HEK293 (cell line): Measurements from ENCODE around the gene PTPRK.

Experiments used
- GLIS1 ChIP-seq: fragments of 450-650 bp; formaldehyde crosslinking; IDR thresholded peaks from 2 replicates; pipeline ENCODE4 v1.5.1; 2016; ENCODE audit warnings: missing biosample characterization, missing genetic modification characterization
- KLF16 ChIP-seq: fragments of 450-650 bp; formaldehyde crosslinking; IDR thresholded peaks from 2 replicates; pipeline ENCODE4 v1.5.1; 2017; ENCODE audit warnings: missing biosample characterization, missing genetic modification characterization
- KLF7 ChIP-seq: fragments of 450-650 bp; formaldehyde crosslinking; IDR thresholded peaks from 2 replicates; pipeline ENCODE4 v1.5.1; 2016; ENCODE audit warnings: missing biosample characterization, missing genetic modification characterization, borderline replicate concordance
- PRDM4 ChIP-seq: fragments of 450-650 bp; formaldehyde crosslinking; IDR thresholded peaks from 2 replicates; pipeline ENCODE4 v1.5.1; 2017; ENCODE audit warnings: missing biosample characterization, missing genetic modification characterization
- PRDM6 ChIP-seq: fragments of 450-650 bp; formaldehyde crosslinking; IDR thresholded peaks from 2 replicates; pipeline ENCODE4 v1.5.1; 2017; ENCODE audit warnings: missing biosample characterization, missing genetic modification characterization
- SCRT2 ChIP-seq: fragments of 450-650 bp; formaldehyde crosslinking; IDR thresholded peaks from 2 replicates; pipeline ENCODE4 v1.5.1; 2016; ENCODE audit warnings: missing biosample characterization, missing genetic modification characterization
- SP2 ChIP-seq: fragments of 450-650 bp; formaldehyde crosslinking; IDR thresholded peaks from 2 replicates; pipeline ENCODE4 v1.5.1; 2016; ENCODE audit warnings: missing biosample characterization, missing genetic modification characterization
- ZBTB44 ChIP-seq: fragments of 450-650 bp; IDR thresholded peaks from 2 replicates; pipeline ENCODE4 v1.5.1; 2018; ENCODE audit warnings: missing biosample characterization, mild to moderate bottlenecking, missing genetic modification characterization
- ZBTB7A ChIP-seq: fragments of 450-650 bp; formaldehyde crosslinking; IDR thresholded peaks from 2 replicates; pipeline ENCODE4 v1.5.1; 2016; ENCODE audit warnings: low read depth, missing biosample characterization, missing genetic modification characterization
- ZNF157 ChIP-seq: fragments of 450-650 bp; formaldehyde crosslinking; IDR thresholded peaks from 2 replicates; pipeline ENCODE4 v1.5.1; 2016; ENCODE audit warnings: missing biosample characterization, missing genetic modification characterization
- ZNF174 ChIP-seq: fragments of 450-650 bp; formaldehyde crosslinking; IDR thresholded peaks from 2 replicates; pipeline ENCODE4 v1.5.0; 2017; ENCODE audit warnings: missing biosample characterization, mild to moderate bottlenecking, missing genetic modification characterization
- ZNF335 ChIP-seq: fragments of 450-650 bp; formaldehyde crosslinking; conservative IDR thresholded peaks from 2 replicates; pipeline ENCODE4 v1.5.1; 2016; ENCODE audit warnings: missing biosample characterization, missing genetic modification characterization
- ZNF366 ChIP-seq: fragments of 450-650 bp; formaldehyde crosslinking; conservative IDR thresholded peaks from 2 replicates; pipeline ENCODE4 v1.5.1; 2016; ENCODE audit warnings: missing biosample characterization, missing genetic modification characterization
- ZNF394 ChIP-seq: fragments of 450-650 bp; formaldehyde crosslinking; IDR thresholded peaks from 2 replicates; pipeline ENCODE4 v1.5.1; 2016; ENCODE audit warnings: missing biosample characterization, missing genetic modification characterization, mild to moderate bottlenecking, moderate library complexity, borderline replicate concordance
- ZNF398 ChIP-seq: fragments of 450-650 bp; formaldehyde crosslinking; IDR thresholded peaks from 2 replicates; pipeline ENCODE4 v1.5.1; 2017; ENCODE audit warnings: missing biosample characterization, missing genetic modification characterization
- ZNF404 ChIP-seq: fragments of 450-650 bp; formaldehyde crosslinking; IDR thresholded peaks from 2 replicates; pipeline ENCODE4 v1.5.1; 2017; ENCODE audit warnings: missing biosample characterization, missing genetic modification characterization
- ZNF670 ChIP-seq: fragments of 450-650 bp; formaldehyde crosslinking; IDR thresholded peaks from 2 replicates; pipeline ENCODE4 v1.5.1; 2016; ENCODE audit warnings: missing biosample characterization, missing genetic modification characterization, low read depth
- ZNF677 ChIP-seq: fragments of 450-650 bp; IDR thresholded peaks from 2 replicates; pipeline ENCODE4 v1.5.0; 2018; ENCODE audit warnings: missing biosample characterization, mild to moderate bottlenecking, missing genetic modification characterization, moderate library complexity
- ZNF76 ChIP-seq: fragments of 450-650 bp; formaldehyde crosslinking; IDR thresholded peaks from 2 replicates; pipeline ENCODE4; 2016; ENCODE audit warnings: low read depth, missing biosample characterization, missing genetic modification characterization, borderline replicate concordance
- ZNF791 ChIP-seq: fragments of 450-650 bp; formaldehyde crosslinking; IDR thresholded peaks from 2 replicates; pipeline ENCODE4 v1.5.1; 2016; ENCODE audit warnings: missing biosample characterization, missing genetic modification characterization
- ZNF830 ChIP-seq: fragments of 450-650 bp; IDR thresholded peaks from 2 replicates; pipeline ENCODE4 v1.5.0; 2018; ENCODE audit warnings: missing biosample characterization, missing genetic modification characterization, low read depth, mild to moderate bottlenecking, moderate library complexity
- ZNF843 ChIP-seq: fragments of 450-650 bp; formaldehyde crosslinking; IDR thresholded peaks from 2 replicates; pipeline ENCODE4 v1.5.1; 2016; ENCODE audit warnings: missing biosample characterization, missing genetic modification characterization
- TF ChIP-seq, protein P1 (sequence below): fragments of 450-650 bp; formaldehyde crosslinking; IDR thresholded peaks from 2 replicates; pipeline ENCODE4 v1.5.1; 2016; ENCODE audit warnings: missing biosample characterization, missing genetic modification characterization
- TF ChIP-seq, protein P2 (sequence below): fragments of 450-650 bp; formaldehyde crosslinking; IDR thresholded peaks from 2 replicates; pipeline ENCODE4 v1.5.1; 2017; ENCODE audit warnings: missing biosample characterization, missing genetic modification characterization
- TF ChIP-seq, protein P3 (sequence below): fragments of 450-650 bp; formaldehyde crosslinking; IDR thresholded peaks from 2 replicates; pipeline ENCODE4 v1.5.1; 2016; ENCODE audit warnings: missing biosample characterization, missing genetic modification characterization, borderline replicate concordance

PTPRK gene

DNA sequence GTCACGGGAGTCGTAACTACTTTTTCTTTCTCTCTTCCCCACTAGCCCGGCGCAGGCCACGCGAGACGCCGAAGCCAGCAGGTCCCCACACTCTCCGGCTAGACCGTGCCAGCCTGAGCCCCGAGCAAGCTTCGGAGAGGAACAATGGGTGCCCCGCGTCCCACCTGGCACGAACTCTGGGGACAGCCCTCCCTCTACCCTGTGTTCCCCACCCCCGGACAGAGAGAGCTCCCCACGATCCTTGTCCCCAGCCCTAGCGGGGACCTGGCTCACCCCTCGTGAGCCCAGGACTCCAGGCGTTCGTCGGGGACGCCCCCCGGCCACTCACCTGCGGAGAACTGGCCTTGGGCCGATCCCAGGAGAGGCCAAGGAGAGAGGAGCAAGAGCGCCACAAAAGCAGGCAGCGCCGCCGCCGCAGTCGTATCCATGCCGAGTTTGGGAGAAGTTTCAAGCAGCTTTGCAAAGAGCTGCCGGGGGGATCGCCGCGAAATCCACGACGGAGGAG, 416 bp downstream of the PTPRK start (continued):
- TF ChIP-seq ZNF677 (no peak), KLF7 (tag by site-specific recombination) (no peak), ZNF366 (tag by site-specific recombination) (no peak; the same call in 1 of the 2 replicates), PRDM6 (no peak), ZNF404 (tag by site-specific recombination) (no peak), ZNF394 (tag by site-specific recombination) (no peak), GLIS1 (tag by site-specific recombination) (peak; percentile 28), PRDM4 (tag by site-specific recombination) (peak; percentile 44; the same call in 1 of the 2 replicates), ZNF174 (no peak), ZNF76 (tag by site-specific recombination) (no peak), ZNF830 (no peak), ZBTB44 (tag by site-specific recombination) (no peak), ZBTB7A (tag by site-specific recombination) (no peak), SCRT2 (tag by site-specific recombination) (peak; percentile 75), ZNF157 (tag by site-specific recombination) (no peak), ZNF843 (tag by site-specific recombination) (no peak), ZNF791 (tag by site-specific recombination) (no peak), ZNF398 (no peak), ZNF670 (no peak), SP2 (tag by site-specific recombination) (no peak), KLF16 (tag by site-specific recombination) (peak; percentile 76; the same call in 1 of the 2 replicates), ZNF335 (tag by site-specific recombination) (peak; percentile 95)
- TF ChIP-seq, protein P1, sequence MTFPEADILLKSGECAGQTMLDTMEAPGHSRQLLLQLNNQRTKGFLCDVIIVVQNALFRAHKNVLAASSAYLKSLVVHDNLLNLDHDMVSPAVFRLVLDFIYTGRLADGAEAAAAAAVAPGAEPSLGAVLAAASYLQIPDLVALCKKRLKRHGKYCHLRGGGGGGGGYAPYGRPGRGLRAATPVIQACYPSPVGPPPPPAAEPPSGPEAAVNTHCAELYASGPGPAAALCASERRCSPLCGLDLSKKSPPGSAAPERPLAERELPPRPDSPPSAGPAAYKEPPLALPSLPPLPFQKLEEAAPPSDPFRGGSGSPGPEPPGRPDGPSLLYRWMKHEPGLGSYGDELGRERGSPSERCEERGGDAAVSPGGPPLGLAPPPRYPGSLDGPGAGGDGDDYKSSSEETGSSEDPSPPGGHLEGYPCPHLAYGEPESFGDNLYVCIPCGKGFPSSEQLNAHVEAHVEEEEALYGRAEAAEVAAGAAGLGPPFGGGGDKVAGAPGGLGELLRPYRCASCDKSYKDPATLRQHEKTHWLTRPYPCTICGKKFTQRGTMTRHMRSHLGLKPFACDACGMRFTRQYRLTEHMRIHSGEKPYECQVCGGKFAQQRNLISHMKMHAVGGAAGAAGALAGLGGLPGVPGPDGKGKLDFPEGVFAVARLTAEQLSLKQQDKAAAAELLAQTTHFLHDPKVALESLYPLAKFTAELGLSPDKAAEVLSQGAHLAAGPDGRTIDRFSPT (tag by site-specific recombination), result 0 out of 2 replicates have a peak, but pooled peaks have one; percentile 41
- TF ChIP-seq, protein P2, sequence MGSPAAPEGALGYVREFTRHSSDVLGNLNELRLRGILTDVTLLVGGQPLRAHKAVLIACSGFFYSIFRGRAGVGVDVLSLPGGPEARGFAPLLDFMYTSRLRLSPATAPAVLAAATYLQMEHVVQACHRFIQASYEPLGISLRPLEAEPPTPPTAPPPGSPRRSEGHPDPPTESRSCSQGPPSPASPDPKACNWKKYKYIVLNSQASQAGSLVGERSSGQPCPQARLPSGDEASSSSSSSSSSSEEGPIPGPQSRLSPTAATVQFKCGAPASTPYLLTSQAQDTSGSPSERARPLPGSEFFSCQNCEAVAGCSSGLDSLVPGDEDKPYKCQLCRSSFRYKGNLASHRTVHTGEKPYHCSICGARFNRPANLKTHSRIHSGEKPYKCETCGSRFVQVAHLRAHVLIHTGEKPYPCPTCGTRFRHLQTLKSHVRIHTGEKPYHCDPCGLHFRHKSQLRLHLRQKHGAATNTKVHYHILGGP, result no peak
- TF ChIP-seq, protein P3, sequence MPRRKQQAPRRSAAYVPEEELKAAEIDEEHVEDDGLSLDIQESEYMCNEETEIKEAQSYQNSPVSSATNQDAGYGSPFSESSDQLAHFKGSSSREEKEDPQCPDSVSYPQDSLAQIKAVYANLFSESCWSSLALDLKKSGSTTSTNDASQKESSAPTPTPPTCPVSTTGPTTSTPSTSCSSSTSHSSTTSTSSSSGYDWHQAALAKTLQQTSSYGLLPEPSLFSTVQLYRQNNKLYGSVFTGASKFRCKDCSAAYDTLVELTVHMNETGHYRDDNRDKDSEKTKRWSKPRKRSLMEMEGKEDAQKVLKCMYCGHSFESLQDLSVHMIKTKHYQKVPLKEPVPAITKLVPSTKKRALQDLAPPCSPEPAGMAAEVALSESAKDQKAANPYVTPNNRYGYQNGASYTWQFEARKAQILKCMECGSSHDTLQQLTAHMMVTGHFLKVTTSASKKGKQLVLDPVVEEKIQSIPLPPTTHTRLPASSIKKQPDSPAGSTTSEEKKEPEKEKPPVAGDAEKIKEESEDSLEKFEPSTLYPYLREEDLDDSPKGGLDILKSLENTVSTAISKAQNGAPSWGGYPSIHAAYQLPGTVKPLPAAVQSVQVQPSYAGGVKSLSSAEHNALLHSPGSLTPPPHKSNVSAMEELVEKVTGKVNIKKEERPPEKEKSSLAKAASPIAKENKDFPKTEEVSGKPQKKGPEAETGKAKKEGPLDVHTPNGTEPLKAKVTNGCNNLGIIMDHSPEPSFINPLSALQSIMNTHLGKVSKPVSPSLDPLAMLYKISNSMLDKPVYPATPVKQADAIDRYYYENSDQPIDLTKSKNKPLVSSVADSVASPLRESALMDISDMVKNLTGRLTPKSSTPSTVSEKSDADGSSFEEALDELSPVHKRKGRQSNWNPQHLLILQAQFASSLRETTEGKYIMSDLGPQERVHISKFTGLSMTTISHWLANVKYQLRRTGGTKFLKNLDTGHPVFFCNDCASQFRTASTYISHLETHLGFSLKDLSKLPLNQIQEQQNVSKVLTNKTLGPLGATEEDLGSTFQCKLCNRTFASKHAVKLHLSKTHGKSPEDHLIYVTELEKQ (tag by site-specific recombination), result no peak
